Daoy (cell line): Measurements from ENCODE around the gene FGF14. TPM values are rescaled to one million over a fixed set of nuclear protein-coding genes. Genes with fewer than 3 reads are reported as not detected.

Experiments
- DNase-seq: peaks from one replicate; pipeline ENCODE4 v3.0.0-alpha.2; 2015; ENCODE audit warnings: low read depth
- total RNA-seq: library from RNA; depleted of rRNA; stranded (reverse); fragments of >200 nt; shearing (Covaris generic); gene quantifications from 2 replicates; pipeline ENCODE4 v1.2.3, GENCODE V29; 2014

FGF14 gene
- total RNA-seq, 1 experiment from 2014 or later = 0.06 TPM

- DNase-seq = no peak
Observed at GRCh38 chr13:101931186-101931585, 470.7 kb downstream of the FGF14 start.

GRCh38 chr13:101930331-101930730 is 471.5 kb downstream of the FGF14 start:
- no peak for DNase-seq

- no peak for DNase-seq
Observed at GRCh38 chr13:101925731-101926130, 476.1 kb downstream of the FGF14 start.

GRCh38 chr13:101919541-101920181 is 482.2 kb downstream of the FGF14 start:
- peak; percentile 42 for DNase-seq

- peak; percentile 37 for DNase-seq
Observed at GRCh38 chr13:101917833-101918661, 483.8 kb downstream of the FGF14 start.

- no peak for DNase-seq
Observed at GRCh38 chr13:101917475-101917810, 484.4 kb downstream of the FGF14 start.

GRCh38 chr13:101916775-101917474 is 484.9 kb downstream of the FGF14 start:
- no peak for DNase-seq

- peak; percentile 54 for DNase-seq
Observed at GRCh38 chr13:101916108-101916774, 485.6 kb downstream of the FGF14 start.

- no peak for DNase-seq
Observed at GRCh38 chr13:101915755-101916107, 486.1 kb downstream of the FGF14 start.

- no peak for DNase-seq
Observed at GRCh38 chr13:101915331-101915730, 486.5 kb downstream of the FGF14 start.

GRCh38 chr13:101911752-101912151 is 490.1 kb downstream of the FGF14 start:
- DNase-seq = no peak

GRCh38 chr13:101903890-101904289 is 498.0 kb downstream of the FGF14 start:
- DNase-seq = no peak

GRCh38 chr13:101898676-101899075 is 503.2 kb downstream of the FGF14 start:
- no peak for DNase-seq

GRCh38 chr13:101896541-101896940 is 505.3 kb downstream of the FGF14 start:
- DNase-seq = peak; percentile 19

GRCh38 chr13:101893021-101893420 is 508.8 kb downstream of the FGF14 start:
- DNase-seq = no peak

- DNase-seq = peak; percentile 17
Observed at GRCh38 chr13:101892296-101892695, 509.6 kb downstream of the FGF14 start.

GRCh38 chr13:101881593-101881992 is 520.3 kb downstream of the FGF14 start:
- DNase-seq = no peak

GRCh38 chr13:101880581-101880980 is 521.3 kb downstream of the FGF14 start:
- DNase-seq = no peak

- no peak for DNase-seq
Observed at GRCh38 chr13:101876951-101877350, 524.9 kb downstream of the FGF14 start.

GRCh38 chr13:101875717-101876393 is 526.0 kb downstream of the FGF14 start:
- DNase-seq = peak; percentile 87

GRCh38 chr13:101875091-101875490 is 526.8 kb downstream of the FGF14 start:
- no peak for DNase-seq

- DNase-seq = no peak
Observed at GRCh38 chr13:101869553-101869952, 532.3 kb downstream of the FGF14 start.
